ENCODE data around the gene HS6ST2. TPM values are rescaled to one million over a fixed set of nuclear protein-coding genes. Genes with fewer than 3 reads are reported as not detected.

Gene HS6ST2
- total RNA-seq, 1 donor from 2014 or later, result not detected

- Histone ChIP-seq H3K27me3 (no peaks in the 10 kb centered on the region), H3K4me1 (no peaks in the 10 kb centered on the region), H3K9me3 (no peaks in the 10 kb centered on the region), H3K27ac (no peak overlapping the region), H3K36me3 (no peaks in the 10 kb centered on the region), H3K4me3 (no peak overlapping the region)
- no peak for DNase-seq (ENCODE audit: low spot score in 2 of 2)
- intact Hi-C loops (cut with DNase I), result no loop called here
- peak in 2 of 3 experiments; percentile 17 to 22 for TF ChIP-seq CTCF (IDR thresholded peaks at IDR 0.05)
Measured at GRCh38 chrX:132740316-132741123, 217.9 kb downstream of the HS6ST2 start.

GRCh38 chrX:132738951-132739350 lies 219.5 kb downstream of the HS6ST2 start:
- intact Hi-C loops (cut with DNase I), result no loop called here
- Histone ChIP-seq H3K27ac (no peak overlapping the region), H3K36me3 (no peaks in the 10 kb centered on the region), H3K9me3 (no peaks in the 10 kb centered on the region), H3K4me1 (no peaks in the 10 kb centered on the region), H3K4me3 (no peak overlapping the region), H3K27me3 (no peaks in the 10 kb centered on the region)
- no peak for TF ChIP-seq CTCF (IDR thresholded peaks at IDR 0.05)
- DNase-seq (ENCODE audit: low spot score in 2 of 2), result no peak

DNA sequence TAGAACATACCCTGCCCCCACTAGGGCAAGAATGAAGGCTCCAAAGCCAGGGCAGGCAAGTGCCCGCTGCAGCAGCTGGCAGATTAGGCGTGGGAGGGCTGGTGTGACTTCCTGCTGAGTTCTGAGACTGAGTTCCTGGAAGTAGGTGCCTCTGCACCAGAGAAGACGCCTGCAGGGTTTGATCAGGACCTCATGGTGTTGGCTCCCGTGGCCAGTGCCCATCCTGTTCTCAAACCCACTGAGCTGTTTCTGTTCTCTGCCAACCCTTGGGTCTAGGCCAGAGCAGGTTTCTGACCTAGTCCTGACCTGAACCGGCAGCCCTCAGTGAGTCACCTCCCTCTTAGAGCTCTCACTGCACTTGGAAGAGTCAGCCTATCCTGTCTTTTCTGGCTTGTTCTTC lies 220.7 kb downstream of the HS6ST2 start:
- no peak for TF ChIP-seq CTCF (IDR thresholded peaks at IDR 0.05)

GRCh38 chrX:132732236-132732635 lies 226.2 kb downstream of the HS6ST2 start:
- Histone ChIP-seq H3K27me3 (no peaks in the 10 kb centered on the region), H3K9me3 (no peaks in the 10 kb centered on the region), H3K4me3 (no peak overlapping the region), H3K27ac (no peak overlapping the region), H3K36me3 (no peaks in the 10 kb centered on the region), H3K4me1 (no peaks in the 10 kb centered on the region)
- intact Hi-C loops (cut with DNase I), result no loop called here
- no peak for TF ChIP-seq CTCF (IDR thresholded peaks at IDR 0.05)
- no peak for DNase-seq (ENCODE audit: low spot score in 2 of 2)

More for the DNA sequence above, 220.7 kb downstream of the HS6ST2 start:
- Histone ChIP-seq H3K27ac (no peak overlapping the region), H3K4me3 (no peak overlapping the region), H3K9me3 (no peaks in the 10 kb centered on the region), H3K27me3 (no peaks in the 10 kb centered on the region), H3K36me3 (no peaks in the 10 kb centered on the region), H3K4me1 (no peaks in the 10 kb centered on the region)
- intact Hi-C loops (cut with DNase I), result no loop called here
- DNase-seq (ENCODE audit: low spot score in 2 of 2), result no peak

DNA sequence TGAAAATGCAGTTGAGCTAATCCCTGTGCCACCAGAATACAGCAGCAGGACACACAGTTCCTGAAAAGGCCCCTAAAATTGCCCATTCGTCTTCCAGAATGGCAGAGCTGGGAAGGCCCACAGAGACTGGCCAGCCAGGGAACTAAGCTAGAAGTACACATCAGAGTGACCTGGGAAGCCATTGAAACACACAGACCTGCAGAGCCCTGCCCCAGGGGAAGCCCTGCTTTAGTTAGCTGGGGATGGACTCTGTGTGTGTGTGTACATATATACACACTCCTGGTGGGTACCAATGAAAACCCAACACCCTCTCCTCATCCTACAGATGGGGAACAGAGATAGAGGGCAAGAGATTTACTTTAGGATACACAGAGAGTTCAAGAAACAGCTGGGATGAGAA lies 227.7 kb downstream of the HS6ST2 start:
- no peak overlapping the region for H3K27ac ChIP-seq
- no peak overlapping the region for H3K4me3 ChIP-seq
- no peak for DNase-seq (ENCODE audit: low spot score in 2 of 2)
- no peaks in the 10 kb centered on the region for H3K27me3 ChIP-seq
- H3K36me3 ChIP-seq, result no peaks in the 10 kb centered on the region
- H3K9me3 ChIP-seq, result no peaks in the 10 kb centered on the region
- H3K4me1 ChIP-seq, result no peaks in the 10 kb centered on the region
- TF ChIP-seq CTCF (IDR thresholded peaks at IDR 0.05), result no peak
- intact Hi-C loops (cut with DNase I), result no loop called here

Data from ascending aorta (tissue), 2 donors.